GM12892 (cell line): ENCODE measurements around the gene TCN1.

Experiments
- POLR2AphosphoS5 ChIP-seq: IDR thresholded peaks from 2 replicates; pipeline ENCODE4 v1.6.1; 2011; ENCODE audit warnings: low read depth, low read length, control low read depth
- TAF1 ChIP-seq: IDR thresholded peaks from 2 replicates; pipeline ENCODE4 v1.6.1; 2011; ENCODE audit warnings: low read depth, mild to moderate bottlenecking, control low read depth, low read length, borderline replicate concordance

DNA sequence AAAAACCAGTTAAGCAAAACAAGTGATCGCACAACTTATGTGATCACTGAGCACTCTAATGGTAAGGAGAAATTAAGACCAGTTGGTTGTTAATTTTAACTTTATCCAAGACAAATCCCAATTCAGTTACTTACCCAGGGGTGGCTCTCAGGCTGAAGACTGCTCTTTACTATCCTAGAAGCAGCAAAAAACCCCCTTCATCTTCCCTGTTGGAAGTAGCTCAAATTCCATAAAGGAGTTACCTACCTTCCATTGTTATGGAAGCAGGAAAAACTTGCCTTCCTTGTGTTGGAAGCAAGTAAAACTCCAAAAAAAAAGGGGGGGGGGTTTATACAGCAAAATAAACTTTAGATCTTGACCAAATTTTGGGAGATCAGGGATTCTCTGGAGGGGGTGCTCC lies 50.5 kb downstream of the TCN1 start:
- TF ChIP-seq POLR2AphosphoS5 (no peak), TAF1 (no peak)
